GM23338 (cell line): ENCODE measurements around the gene KIF21A.

Experiments
- CREB1 ChIP-seq: fragments of 250-450 bp; sonication (Bioruptor Pico); IDR thresholded peaks from 2 replicates; pipeline ENCODE4 v1.5.0; 2020; ENCODE audit warnings: low read depth, mild to moderate bottlenecking, moderate library complexity
- CTCF ChIP-seq, 2 experiments: fragments of 200-600 bp in 1 of 2; sonication (generic) in 1 of 2; conservative IDR thresholded peaks; 2 replicates each; pipeline versions ENCODE4 v1.5.1 to v1.6.1; 2016 to 2017; ENCODE audit warnings: antibody characterized with exemption in 2 of 2, low read depth in 2 of 2, mild to moderate bottlenecking in 2 of 2, moderate library complexity in 1 of 2
- ETS1 ChIP-seq: IDR thresholded peaks from 2 replicates; pipeline ENCODE4 v1.6.1; 2016; ENCODE audit warnings: antibody characterized with exemption
- EZH2 ChIP-seq: fragments of 200-600 bp; sonication (generic); IDR thresholded peaks from one replicate; pipeline ENCODE4 v1.8.0; 2017; ENCODE audit warnings: antibody characterized with exemption, mild to moderate bottlenecking, low read depth; ENCODE audit not compliant: unreplicated experiment
- EZH2phosphoT487 ChIP-seq: fragments of 200-600 bp; sonication (generic); IDR thresholded peaks from one replicate; pipeline ENCODE4 v1.8.1; 2018; ENCODE audit warnings: antibody characterized with exemption; ENCODE audit not compliant: unreplicated experiment
- JUNB ChIP-seq: IDR thresholded peaks from one replicate; pipeline ENCODE4 v1.6.1; 2016; ENCODE audit warnings: antibody characterized with exemption; ENCODE audit not compliant: unreplicated experiment
- NANOG ChIP-seq: IDR thresholded peaks from 2 replicates; pipeline ENCODE4 v1.6.1; 2016; ENCODE audit warnings: antibody characterized with exemption, borderline replicate concordance
- POLR2AphosphoS5 ChIP-seq: IDR thresholded peaks from 2 replicates; pipeline ENCODE4 v1.6.1; 2016; ENCODE audit warnings: antibody characterized with exemption, low read depth
- REST ChIP-seq: IDR thresholded peaks from one replicate; pipeline ENCODE4 v1.6.1; 2018; ENCODE audit warnings: antibody characterized with exemption; ENCODE audit not compliant: unreplicated experiment
- STAT1 ChIP-seq: IDR thresholded peaks from one replicate; pipeline ENCODE4 v1.6.1; 2016; ENCODE audit warnings: antibody characterized with exemption; ENCODE audit not compliant: unreplicated experiment
- ZNF114 ChIP-seq: fragments of 250-450 bp; sonication (Bioruptor Pico); IDR thresholded peaks from 2 replicates; pipeline ENCODE4 v1.5.0; 2020; ENCODE audit warnings: mild to moderate bottlenecking, moderate library complexity

GRCh38 chr12:39442831-39443080 lies 164 bp downstream of the KIF21A start:
- TF ChIP-seq CTCF (conservative IDR thresholded peaks at IDR 0.05; ENCODE audit: low read depth in 2 of 2) (no peak), EZH2 (no peak), REST (no peak), POLR2AphosphoS5 (no peak), EZH2phosphoT487 (no peak), ETS1 (no peak), NANOG (no peak), ZNF114 (no peak), JUNB (no peak), STAT1 (no peak), CREB1 (CRISPR knock-in tag) (no peak)
